ENCODE data around the gene ZNF487.

Gene ZNF487

GRCh38 chr10:43524434-43525247, 87.7 kb downstream of the ZNF487 start:
- DNase-seq (ENCODE audit: low spot score), result no peak

Measured in RKO (cell line).